ENCODE data around the gene TUBGCP4.

Gene TUBGCP4

GRCh38 chr15:43403616-43404015 is 32.7 kb downstream of the TUBGCP4 start:
- no peak for DNase-seq

DNA sequence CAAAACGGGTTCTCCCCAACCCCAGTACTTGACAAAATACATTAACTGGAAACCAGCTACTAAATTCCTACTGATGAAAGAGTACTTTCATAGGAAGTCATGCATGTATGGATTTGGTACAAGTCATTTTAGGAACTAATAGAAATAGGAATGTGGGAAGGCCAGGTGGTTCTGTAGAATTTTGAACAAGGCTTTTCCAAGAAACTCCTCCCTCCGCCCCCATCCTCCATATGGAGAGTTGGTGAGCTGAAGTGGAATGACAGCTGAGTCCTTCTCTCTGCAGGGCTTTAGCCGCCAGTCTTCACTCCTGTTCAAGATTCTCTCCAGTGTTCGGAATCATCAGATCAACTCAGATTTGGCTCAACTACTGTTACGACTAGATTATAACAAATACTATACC is 33.2 kb downstream of the TUBGCP4 start:
- DNase-seq: no peak

DNA sequence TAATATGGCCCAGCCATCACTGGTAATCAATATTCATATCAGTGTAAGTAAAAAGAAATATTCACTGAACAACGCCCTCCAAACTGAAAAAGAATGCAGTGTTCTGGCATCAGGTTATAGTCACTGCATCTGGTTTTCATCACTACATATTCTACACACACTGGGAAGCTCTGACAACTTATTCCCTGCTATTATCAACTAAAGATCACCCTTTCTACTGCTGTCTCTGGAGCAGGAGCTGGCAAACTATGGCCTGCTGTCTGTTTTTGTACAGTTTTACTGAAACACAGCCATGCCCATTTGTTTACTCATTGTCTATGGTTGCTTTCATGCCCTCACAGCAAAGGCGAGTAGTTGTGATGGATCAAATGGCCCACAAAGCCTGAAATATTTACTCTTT is 35.3 kb downstream of the TUBGCP4 start:
- DNase-seq: no peak

DNA sequence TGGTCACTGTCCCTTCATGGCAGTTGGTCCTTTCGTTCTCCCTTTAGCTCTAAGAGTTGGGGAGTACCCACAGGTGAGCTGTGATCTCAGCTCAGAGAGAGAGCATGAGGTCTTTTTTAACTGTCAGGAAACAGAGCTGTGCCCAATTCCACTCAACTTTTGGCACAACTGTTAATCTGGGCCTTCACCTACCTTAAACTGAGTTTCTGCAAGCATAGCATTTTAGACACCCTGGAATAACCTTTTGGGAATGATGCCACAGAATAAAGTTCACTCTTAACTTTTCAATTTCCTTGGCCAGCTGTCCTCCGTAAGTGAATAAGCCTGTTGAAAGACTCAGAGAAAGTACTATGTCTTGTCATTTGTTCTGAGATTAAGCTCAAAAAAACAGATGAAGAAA is 35.9 kb downstream of the TUBGCP4 start:
- DNase-seq: no peak

- no peak for DNase-seq
These were observed 37.9 kb downstream of the TUBGCP4 start for GRCh38 chr15:43408789-43409188.

GRCh38 chr15:43410572-43411214 is 39.8 kb downstream of the TUBGCP4 start:
- no peak for DNase-seq

DNA sequence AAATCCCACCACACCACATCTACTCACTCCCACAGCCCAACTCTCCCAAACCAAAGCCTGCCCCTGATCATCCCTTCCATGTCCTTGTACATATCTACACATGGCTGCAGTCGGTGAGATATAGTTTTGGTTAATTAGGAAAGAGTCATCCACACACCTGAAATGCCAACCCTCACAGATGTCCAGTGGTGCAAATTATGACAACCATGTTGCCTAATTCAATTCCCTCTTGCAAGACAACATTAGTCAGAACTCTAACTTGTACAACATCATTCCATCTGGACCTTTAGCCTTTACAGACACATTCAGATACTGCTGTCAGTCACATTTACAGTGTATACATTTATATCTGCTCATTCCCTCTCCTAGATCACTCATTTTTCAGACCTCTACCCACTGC is 41.2 kb downstream of the TUBGCP4 start:
- no peak for DNase-seq

DNA sequence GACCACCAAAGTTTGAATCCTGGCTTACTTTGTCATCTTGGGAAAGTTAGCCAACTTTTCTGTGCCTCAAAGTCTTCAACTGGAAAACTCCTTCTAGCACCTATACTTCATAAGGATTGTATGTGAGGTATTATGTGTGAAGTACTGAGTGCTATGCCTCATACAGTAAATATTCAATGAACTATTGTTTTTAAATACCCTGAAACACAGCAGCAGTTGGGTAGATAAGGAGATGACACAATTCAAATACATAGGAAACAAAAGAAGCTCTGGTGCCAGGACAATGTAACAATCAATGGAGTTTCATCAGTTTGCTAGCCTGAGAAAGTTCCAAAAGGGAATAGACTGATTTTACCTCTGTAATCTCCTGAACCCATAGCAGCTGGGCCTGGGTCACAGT is 43.3 kb downstream of the TUBGCP4 start:
- no peak for DNase-seq

DNA sequence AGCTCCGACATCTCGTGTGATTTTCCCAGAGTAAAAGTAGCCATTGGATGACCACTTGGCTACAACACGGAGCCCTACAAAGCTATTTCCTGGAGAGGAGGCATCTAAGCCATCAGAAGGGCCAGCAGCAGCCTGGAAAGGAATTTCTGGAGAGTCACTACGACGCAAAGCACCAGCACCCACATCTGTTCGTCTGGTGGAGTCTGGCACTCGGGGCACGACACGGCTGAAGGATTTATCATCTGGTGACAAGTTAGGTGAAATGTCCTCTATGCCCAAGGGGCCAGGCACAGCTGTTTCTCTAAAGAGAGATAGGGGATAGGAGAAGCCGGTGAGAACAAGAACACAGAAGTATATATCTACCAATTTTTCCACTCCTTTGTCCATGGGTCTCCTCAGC is 49.5 kb downstream of the TUBGCP4 start:
- no peak for DNase-seq

- DNase-seq: no peak
These were observed 50.0 kb downstream of the TUBGCP4 start for GRCh38 chr15:43420876-43421275.

DNA sequence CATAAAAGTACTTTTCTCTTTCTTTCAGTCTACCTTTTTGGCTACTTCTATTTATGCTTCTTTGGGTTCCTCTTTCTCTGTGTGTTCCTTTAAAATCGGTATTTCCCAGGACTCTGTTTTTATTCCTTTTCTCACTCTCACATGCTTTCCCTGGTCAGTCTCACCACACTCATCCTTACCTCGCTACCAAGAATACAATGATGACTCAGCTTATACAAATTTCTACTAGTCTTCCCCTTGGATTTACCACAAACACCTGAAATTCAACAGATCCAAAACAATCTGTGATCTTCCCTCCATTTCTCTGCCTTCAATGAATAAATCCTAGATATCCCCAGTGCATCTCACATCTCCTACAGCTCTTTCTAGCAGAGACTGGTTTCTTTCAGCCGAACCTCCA is 52.9 kb downstream of the TUBGCP4 start:
- no peak for DNase-seq

- DNase-seq: no peak
These were observed 58.8 kb downstream of the TUBGCP4 start for GRCh38 chr15:43429687-43430086.

GRCh38 chr15:43433165-43433564 is 62.3 kb downstream of the TUBGCP4 start:
- no peak for DNase-seq

GRCh38 chr15:43433661-43434303 is 62.9 kb downstream of the TUBGCP4 start:
- DNase-seq: no peak

- no peak for DNase-seq
These were observed 63.5 kb downstream of the TUBGCP4 start for GRCh38 chr15:43434446-43434845.

- DNase-seq: no peak
These were observed 65.5 kb downstream of the TUBGCP4 start for GRCh38 chr15:43436395-43436794.

- DNase-seq: no peak
These were observed 68.4 kb downstream of the TUBGCP4 start for GRCh38 chr15:43439268-43439667.

- peak in 1 of 5 experiments; percentile 83 for DNase-seq
These were observed 69.9 kb downstream of the TUBGCP4 start for GRCh38 chr15:43440721-43441281.

GRCh38 chr15:43441316-43441715 is 70.4 kb downstream of the TUBGCP4 start:
- peak in 1 of 5 experiments; percentile 73 for DNase-seq

DNA sequence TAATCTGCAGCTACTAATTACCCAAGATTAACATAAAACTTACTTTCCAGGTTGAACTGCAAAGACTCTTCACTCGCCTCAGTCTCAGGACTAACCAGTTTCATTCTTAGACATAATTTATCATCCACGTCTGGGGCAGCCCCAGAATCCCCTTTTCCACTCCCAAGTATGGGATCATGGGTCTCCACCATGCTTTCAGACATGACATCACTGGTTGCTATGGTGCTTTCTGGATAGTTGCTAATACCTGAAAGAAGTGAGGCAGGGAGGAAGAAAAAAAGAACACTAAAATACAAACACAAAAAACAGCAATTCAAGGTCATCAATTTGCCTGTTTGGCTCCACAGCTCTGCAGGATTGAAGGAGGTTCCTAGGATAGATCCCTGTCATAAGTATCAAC is 75.4 kb downstream of the TUBGCP4 start:
- no peak for DNase-seq

- DNase-seq: no peak
These were observed 79.1 kb downstream of the TUBGCP4 start for GRCh38 chr15:43449981-43450380.
